Osteocyte (in vitro differentiated cells): ENCODE measurements around the gene TJP3. TPM values are rescaled to one million over a fixed set of nuclear protein-coding genes. Genes with fewer than 3 reads are reported as not detected.
"Not testable (repeated sequence)": the region's sequence is repeated elsewhere in the genome, so short reads cannot be mapped to it uniquely, and the experiment has no call there.

Experiments
- DNase-seq: peaks from one replicate; pipeline ENCODE4 v3.0.0; 2021; ENCODE audit warnings: mixed read lengths; ENCODE audit not compliant: unreplicated experiment; ENCODE audit errors: extremely low spot score
- H3K27ac Mint-ChIP-seq: one replicate; pipeline ENCODE4 v1.8.0; 2021; ENCODE audit warnings: mild to moderate bottlenecking, mixed read lengths; ENCODE audit not compliant: unreplicated experiment
- H3K27me3 Mint-ChIP-seq: one replicate; pipeline ENCODE4 v1.8.0; 2021; ENCODE audit warnings: mixed read lengths; ENCODE audit not compliant: unreplicated experiment
- H3K36me3 Mint-ChIP-seq: one replicate; pipeline ENCODE4 v1.8.0; 2021; ENCODE audit warnings: mixed read lengths; ENCODE audit not compliant: unreplicated experiment
- H3K4me1 Mint-ChIP-seq: one replicate; pipeline ENCODE4 v1.8.0; 2021; ENCODE audit warnings: mixed read lengths; ENCODE audit not compliant: unreplicated experiment
- H3K4me3 Mint-ChIP-seq: one replicate; pipeline ENCODE4 v1.8.0; 2021; ENCODE audit warnings: mild to moderate bottlenecking, moderate library complexity, mixed read lengths; ENCODE audit not compliant: unreplicated experiment
- H3K9me3 Mint-ChIP-seq: one replicate; pipeline ENCODE4 v1.8.0; 2021; ENCODE audit warnings: mixed read lengths; ENCODE audit not compliant: unreplicated experiment
- CTCF ChIP-seq: fragments of 200-600 bp; sonication (generic); IDR thresholded peaks from 2 replicates; pipeline ENCODE4 v1.5.0; 2021; ENCODE audit warnings: antibody characterized with exemption, mild to moderate bottlenecking, moderate library complexity
- total RNA-seq: library from RNA; stranded (reverse); gene quantifications from 2 replicates; pipeline ENCODE4 v1.2.1, GENCODE V29; 2021

Gene TJP3
- total RNA-seq, 1 donor from 2014 or later = not detected

- Mint-ChIP-seq H3K36me3 (peaks cover 10% of the 10 kb centered on the region), H3K27me3 (no peaks in the 10 kb centered on the region), H3K4me3 (no peak overlapping the region), H3K9me3 (no peaks in the 10 kb centered on the region), H3K27ac (no peak overlapping the region), H3K4me1 (peaks cover 19% of the 10 kb centered on the region)
- no peak for DNase-seq
- no peak for TF ChIP-seq CTCF
Measured at GRCh38 chr19:3765121-3765520, 56.9 kb downstream of the TJP3 start.

GRCh38 chr19:3765757-3766156, 57.6 kb downstream of the TJP3 start:
- DNase-seq, H3K27ac Mint-ChIP-seq, H3K27me3 Mint-ChIP-seq, H3K4me3 Mint-ChIP-seq, H3K9me3 Mint-ChIP-seq: not testable (repeated sequence)
- Mint-ChIP-seq H3K36me3 (peaks cover 10% of the 10 kb centered on the region), H3K4me1 (peaks cover 17% of the 10 kb centered on the region)

GRCh38 chr19:3766520-3766919, 58.3 kb downstream of the TJP3 start:
- Mint-ChIP-seq H3K4me1 (peaks cover 14% of the 10 kb centered on the region), H3K4me3 (no peak overlapping the region), H3K36me3 (peaks cover 10% of the 10 kb centered on the region), H3K9me3 (no peaks in the 10 kb centered on the region), H3K27me3 (no peaks in the 10 kb centered on the region), H3K27ac (no peak overlapping the region)
- no peak for DNase-seq
- no peak for TF ChIP-seq CTCF

GRCh38 chr19:3767050-3767449, 58.9 kb downstream of the TJP3 start:
- TF ChIP-seq CTCF = no peak
- peaks cover 9% of the 10 kb centered on the region for H3K4me1 Mint-ChIP-seq
- no peak overlapping the region for H3K4me3 Mint-ChIP-seq

GRCh38 chr19:3768015-3768747, 60.0 kb downstream of the TJP3 start:
- no peaks in the 10 kb centered on the region for H3K27me3 Mint-ChIP-seq
- H3K4me3 Mint-ChIP-seq = no peak overlapping the region
- H3K36me3 Mint-ChIP-seq = peaks cover 10% of the 10 kb centered on the region
- H3K9me3 Mint-ChIP-seq = no peaks in the 10 kb centered on the region
- peaks cover 2% of the 10 kb centered on the region for H3K4me1 Mint-ChIP-seq
- H3K27ac Mint-ChIP-seq = no peak overlapping the region
- no peak for DNase-seq
- TF ChIP-seq CTCF = no peak

More at GRCh38 chr19:3767050-3767449, 58.9 kb downstream of the TJP3 start:
- DNase-seq = no peak
- Mint-ChIP-seq H3K27me3 (no peaks in the 10 kb centered on the region), H3K9me3 (no peaks in the 10 kb centered on the region), H3K36me3 (peaks cover 10% of the 10 kb centered on the region), H3K27ac (no peak overlapping the region)
